Smooth muscle cell (in vitro differentiated cells): ENCODE measurements around the gene TFB2M. TPM values are rescaled to one million over a fixed set of nuclear protein-coding genes. Genes with fewer than 3 reads are reported as not detected.
A peak's percentile ranks its signal among the peaks of the same experiment; 100 is the strongest.

ENCODE experiments used
- DNase-seq: peaks from one replicate; lab custom pipeline; 2025; ENCODE audit not compliant: unreplicated experiment; lab: John Stamatoyannopoulos, UW
- H2AFZ ChIP-seq: fragments of 200-600 bp; sonication (generic); 2 replicates; pipeline ENCODE4 v1.6.0; 2016; ENCODE audit warnings: antibody characterized with exemption, low read depth, mild to moderate bottlenecking
- H3F3A ChIP-seq: fragments of 200-600 bp; sonication (generic); 2 replicates; pipeline ENCODE4 v1.6.0; 2017; ENCODE audit warnings: antibody characterized with exemption, low read depth
- H3K27ac ChIP-seq: fragments of 200-600 bp; sonication (generic); 2 replicates; pipeline ENCODE4 v1.5.1; 2016; ENCODE audit warnings: low read depth, mild to moderate bottlenecking
- H3K27me3 ChIP-seq: fragments of 200-600 bp; sonication (generic); 2 replicates; pipeline ENCODE4 v1.6.1; 2016; ENCODE audit warnings: low read depth, mild to moderate bottlenecking
- H3K36me3 ChIP-seq: fragments of 200-600 bp; sonication (generic); 2 replicates; pipeline ENCODE4 v1.5.1; 2016; ENCODE audit warnings: low read depth
- H3K4me1 ChIP-seq: fragments of 200-600 bp; sonication (generic); 2 replicates; pipeline ENCODE4 v1.5.1; 2016; ENCODE audit warnings: low read depth
- H3K4me2 ChIP-seq: fragments of 200-600 bp; sonication (generic); 2 replicates; pipeline ENCODE4 v1.6.0; 2016; ENCODE audit warnings: mild to moderate bottlenecking
- H3K4me3 ChIP-seq: fragments of 200-600 bp; sonication (generic); 2 replicates; pipeline ENCODE4 v1.5.1; 2016; ENCODE audit warnings: mild to moderate bottlenecking
- H3K79me2 ChIP-seq: fragments of 200-600 bp; sonication (generic); 2 replicates; pipeline ENCODE4 v1.6.0; 2016; ENCODE audit warnings: low read depth, mild to moderate bottlenecking
- H3K9ac ChIP-seq: fragments of 200-600 bp; sonication (generic); 2 replicates; pipeline ENCODE4 v1.6.0; 2016; ENCODE audit warnings: low read depth
- H3K9me3 ChIP-seq: fragments of 200-600 bp; sonication (generic); replicated peaks from 2 replicates; pipeline ENCODE4 v1.5.1; 2016; ENCODE audit warnings: low read depth
- H4K20me1 ChIP-seq: fragments of 200-600 bp; sonication (generic); 2 replicates; pipeline ENCODE4 v1.6.0; 2016; ENCODE audit warnings: low read depth
- WGBS: methylation state at CpG from one replicate; pipeline ENCODE4 v1.1.7; 2016; ENCODE audit warnings: low lambda C conversion rate; 5-methylcytosine and 5-hydroxymethylcytosine counted together
- polyA plus RNA-seq: library from polyadenylated mRNA; unstranded; fragments of >200 nt; fragmentation: Nextera tagmentation; extraction: Ambion mirVana; gene quantifications from 2 replicates; pipeline ENCODE4 v1.2.1, GENCODE V29; 2016
- total RNA-seq: library from RNA; depleted of rRNA; stranded (reverse); fragments of >200 nt; gene quantifications from 2 replicates; pipeline ENCODE4 v1.2.3, GENCODE V29; 2014
- TF ChIP-seq, protein P1 (sequence below): fragments of 200-600 bp; sonication (generic); IDR thresholded peaks from 2 replicates; pipeline ENCODE4 v1.5.1; 2017; ENCODE audit warnings: borderline replicate concordance, mild to moderate bottlenecking, antibody characterized with exemption; ENCODE audit not compliant: insufficient read depth, poor library complexity, severe bottlenecking

The TFB2M gene
- total and polyA plus RNA-seq, 2 experiments from 2014 or later = 15.0 to 24.0 TPM

DNA sequence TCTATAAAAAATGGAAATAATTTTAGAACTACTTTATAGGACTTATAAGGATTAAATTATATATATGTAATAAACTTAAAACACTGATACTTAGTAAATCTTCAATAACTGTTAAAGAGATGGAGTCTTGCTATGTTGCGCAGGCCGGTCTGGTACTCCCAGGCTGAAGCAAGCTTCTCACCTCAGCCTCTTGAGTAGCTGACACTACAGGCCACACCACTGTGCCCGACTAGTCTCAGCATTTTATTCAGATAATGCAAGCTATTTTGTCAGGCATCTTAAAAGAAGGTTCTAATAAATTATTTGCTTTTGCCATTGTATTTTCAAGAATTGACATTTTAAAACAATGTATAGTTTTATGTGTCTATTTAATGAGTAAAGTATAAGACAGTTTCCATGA, 21.0 kb upstream of the TFB2M start:
- Histone ChIP-seq H3F3A (no peaks in the 10 kb centered on the region), H2AFZ (no peak overlapping the region), H3K4me2 (no peak overlapping the region), H3K36me3 (no peaks in the 10 kb centered on the region), H3K4me1 (no peaks in the 10 kb centered on the region), H3K27ac (peak overlapping the region; percentile 6), H3K9me3 (no peaks in the 10 kb centered on the region), H3K9ac (no peak overlapping the region), H4K20me1 (peaks cover 3% of the 10 kb centered on the region), H3K79me2 (peaks cover 22% of the 10 kb centered on the region), H3K4me3 (no peak overlapping the region), H3K27me3 (no peaks in the 10 kb centered on the region)
- WGBS = 94% methylated on average over 3 of the region's 3 CpGs
- DNase-seq = no peak
- TF ChIP-seq, protein P1, sequence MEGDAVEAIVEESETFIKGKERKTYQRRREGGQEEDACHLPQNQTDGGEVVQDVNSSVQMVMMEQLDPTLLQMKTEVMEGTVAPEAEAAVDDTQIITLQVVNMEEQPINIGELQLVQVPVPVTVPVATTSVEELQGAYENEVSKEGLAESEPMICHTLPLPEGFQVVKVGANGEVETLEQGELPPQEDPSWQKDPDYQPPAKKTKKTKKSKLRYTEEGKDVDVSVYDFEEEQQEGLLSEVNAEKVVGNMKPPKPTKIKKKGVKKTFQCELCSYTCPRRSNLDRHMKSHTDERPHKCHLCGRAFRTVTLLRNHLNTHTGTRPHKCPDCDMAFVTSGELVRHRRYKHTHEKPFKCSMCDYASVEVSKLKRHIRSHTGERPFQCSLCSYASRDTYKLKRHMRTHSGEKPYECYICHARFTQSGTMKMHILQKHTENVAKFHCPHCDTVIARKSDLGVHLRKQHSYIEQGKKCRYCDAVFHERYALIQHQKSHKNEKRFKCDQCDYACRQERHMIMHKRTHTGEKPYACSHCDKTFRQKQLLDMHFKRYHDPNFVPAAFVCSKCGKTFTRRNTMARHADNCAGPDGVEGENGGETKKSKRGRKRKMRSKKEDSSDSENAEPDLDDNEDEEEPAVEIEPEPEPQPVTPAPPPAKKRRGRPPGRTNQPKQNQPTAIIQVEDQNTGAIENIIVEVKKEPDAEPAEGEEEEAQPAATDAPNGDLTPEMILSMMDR = no peak

DNA sequence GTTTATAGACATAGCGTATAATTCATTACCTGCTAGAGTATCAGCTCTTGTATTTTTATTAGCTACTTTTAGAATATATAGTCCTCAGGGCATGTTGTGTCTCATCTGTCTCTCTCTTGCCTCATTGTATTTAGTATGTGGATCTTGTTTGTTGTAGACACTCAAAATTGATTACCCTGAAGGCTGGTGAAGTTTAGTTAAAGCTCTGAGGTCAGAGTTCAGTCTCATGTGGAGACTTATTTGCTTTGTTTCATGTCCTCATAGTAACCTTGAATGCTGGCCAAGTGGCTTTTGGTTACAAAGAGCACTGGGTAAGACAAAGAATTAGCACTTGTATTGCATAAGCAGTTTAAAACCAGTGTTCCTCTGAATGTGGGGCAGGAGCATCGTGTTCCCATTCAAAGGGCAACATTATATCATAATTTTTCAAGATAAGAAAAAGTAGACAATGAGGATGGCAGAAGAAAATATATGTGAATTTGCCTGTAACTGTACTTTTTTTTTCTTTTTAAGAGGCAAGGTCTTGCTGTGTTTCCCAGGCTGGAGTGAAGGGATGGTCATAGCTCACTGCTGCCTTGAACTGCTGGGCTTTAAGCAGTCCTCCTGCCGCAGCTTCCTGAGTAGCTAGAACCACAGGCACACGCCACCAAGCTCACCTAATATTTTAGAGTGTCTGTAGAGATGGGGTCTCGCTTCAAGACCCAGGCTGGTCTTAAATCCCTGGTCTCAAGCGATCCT, 17.6 kb upstream of the TFB2M start:
- Histone ChIP-seq H3K4me3 (no peak overlapping the region), H3K79me2 (peaks cover 25% of the 10 kb centered on the region), H3K27me3 (no peaks in the 10 kb centered on the region), H4K20me1 (peaks cover 11% of the 10 kb centered on the region), H3K4me2 (no peak overlapping the region), H3K4me1 (peaks cover 6% of the 10 kb centered on the region), H3K27ac (no peak overlapping the region), H3K36me3 (no peaks in the 10 kb centered on the region), H2AFZ (no peak overlapping the region), H3K9me3 (no peaks in the 10 kb centered on the region), H3K9ac (no peak overlapping the region), H3F3A (no peaks in the 10 kb centered on the region)
- 94% methylated on average over 6 of the region's 6 CpGs for WGBS
- TF ChIP-seq, protein P1 = no peak
- DNase-seq = no peak

DNA sequence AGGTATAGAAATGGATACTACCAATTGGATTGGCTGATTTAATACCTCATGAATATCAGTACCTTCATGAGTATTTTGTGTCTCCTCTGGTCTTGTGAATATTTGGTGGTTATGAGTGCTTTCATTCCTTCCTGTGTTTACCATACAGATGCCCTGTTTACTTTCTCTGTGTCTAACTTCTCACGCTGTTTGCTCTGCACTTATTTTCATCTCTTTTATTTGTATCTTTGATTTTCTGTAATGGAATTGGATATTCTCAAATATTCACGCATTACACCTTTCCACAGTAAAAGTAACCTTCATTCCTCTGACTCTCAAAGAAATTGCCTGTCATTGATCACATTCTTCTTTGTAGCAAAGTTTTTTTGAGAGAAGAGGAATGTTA, 17.0 kb upstream of the TFB2M start:
- Histone ChIP-seq H3K4me1 (peaks cover 6% of the 10 kb centered on the region), H4K20me1 (peaks cover 11% of the 10 kb centered on the region), H3K9me3 (no peaks in the 10 kb centered on the region), H2AFZ (no peak overlapping the region), H3K36me3 (no peaks in the 10 kb centered on the region), H3F3A (no peaks in the 10 kb centered on the region), H3K27ac (no peak overlapping the region), H3K9ac (no peak overlapping the region), H3K27me3 (no peaks in the 10 kb centered on the region), H3K4me2 (no peak overlapping the region), H3K4me3 (no peak overlapping the region), H3K79me2 (peaks cover 19% of the 10 kb centered on the region)
- 93% methylated on average over 2 of the region's 2 CpGs for WGBS
- TF ChIP-seq, protein P1 = no peak
- DNase-seq = no peak
